ENCODE data around the gene SLC39A2. TPM values are rescaled to one million over a fixed set of nuclear protein-coding genes. Genes with fewer than 3 reads are reported as not detected.

The SLC39A2 gene
- total and polyA plus RNA-seq, 9 of the 15 experiments (the other 6 are each of a cell fraction or from before 2014, with no cell fraction given): 0.06 to 0.09 TPM; not detected in 7

DNA sequence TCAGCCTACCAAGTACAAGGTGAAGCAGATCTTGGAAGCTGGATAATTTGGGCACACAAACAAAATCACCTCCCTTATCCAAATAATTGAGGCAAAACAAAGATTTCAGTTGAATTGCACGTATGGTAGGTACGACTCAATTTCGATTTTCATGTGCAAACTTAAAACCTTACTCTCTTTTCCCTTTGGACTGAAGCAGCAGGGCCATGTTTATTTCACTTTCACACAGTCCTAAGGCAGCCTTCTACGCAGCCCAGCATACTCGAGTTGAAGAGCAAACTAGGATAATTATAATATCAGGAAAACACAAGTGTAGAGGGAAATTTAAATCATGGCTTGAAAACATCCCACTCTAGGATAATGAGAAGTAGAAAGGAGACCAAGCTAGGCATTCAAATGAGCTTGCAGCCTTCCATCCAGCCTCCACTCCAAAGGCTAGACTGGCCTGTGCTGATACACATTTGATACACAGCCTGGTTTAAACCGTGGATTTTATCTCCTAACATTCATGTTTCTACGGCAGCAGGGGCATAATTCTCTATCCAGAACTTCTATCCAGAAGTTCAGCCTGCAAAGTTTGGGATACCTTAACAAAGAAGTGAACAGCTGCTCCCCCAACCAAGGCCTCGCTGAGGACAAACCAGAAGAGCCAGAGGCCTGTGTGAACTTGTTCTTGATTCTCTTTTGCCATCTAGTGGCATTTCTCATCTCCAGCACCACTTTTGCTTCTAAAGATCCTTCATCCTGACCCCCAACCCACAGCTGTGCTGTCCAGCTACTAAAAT is 40.7 kb downstream of the SLC39A2 start (continued):
- TF ChIP-seq, protein P1, sequence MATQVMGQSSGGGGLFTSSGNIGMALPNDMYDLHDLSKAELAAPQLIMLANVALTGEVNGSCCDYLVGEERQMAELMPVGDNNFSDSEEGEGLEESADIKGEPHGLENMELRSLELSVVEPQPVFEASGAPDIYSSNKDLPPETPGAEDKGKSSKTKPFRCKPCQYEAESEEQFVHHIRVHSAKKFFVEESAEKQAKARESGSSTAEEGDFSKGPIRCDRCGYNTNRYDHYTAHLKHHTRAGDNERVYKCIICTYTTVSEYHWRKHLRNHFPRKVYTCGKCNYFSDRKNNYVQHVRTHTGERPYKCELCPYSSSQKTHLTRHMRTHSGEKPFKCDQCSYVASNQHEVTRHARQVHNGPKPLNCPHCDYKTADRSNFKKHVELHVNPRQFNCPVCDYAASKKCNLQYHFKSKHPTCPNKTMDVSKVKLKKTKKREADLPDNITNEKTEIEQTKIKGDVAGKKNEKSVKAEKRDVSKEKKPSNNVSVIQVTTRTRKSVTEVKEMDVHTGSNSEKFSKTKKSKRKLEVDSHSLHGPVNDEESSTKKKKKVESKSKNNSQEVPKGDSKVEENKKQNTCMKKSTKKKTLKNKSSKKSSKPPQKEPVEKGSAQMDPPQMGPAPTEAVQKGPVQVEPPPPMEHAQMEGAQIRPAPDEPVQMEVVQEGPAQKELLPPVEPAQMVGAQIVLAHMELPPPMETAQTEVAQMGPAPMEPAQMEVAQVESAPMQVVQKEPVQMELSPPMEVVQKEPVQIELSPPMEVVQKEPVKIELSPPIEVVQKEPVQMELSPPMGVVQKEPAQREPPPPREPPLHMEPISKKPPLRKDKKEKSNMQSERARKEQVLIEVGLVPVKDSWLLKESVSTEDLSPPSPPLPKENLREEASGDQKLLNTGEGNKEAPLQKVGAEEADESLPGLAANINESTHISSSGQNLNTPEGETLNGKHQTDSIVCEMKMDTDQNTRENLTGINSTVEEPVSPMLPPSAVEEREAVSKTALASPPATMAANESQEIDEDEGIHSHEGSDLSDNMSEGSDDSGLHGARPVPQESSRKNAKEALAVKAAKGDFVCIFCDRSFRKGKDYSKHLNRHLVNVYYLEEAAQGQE (IDR thresholded peaks at IDR 0.05; ENCODE audit: borderline replicate concordance): peak; percentile 86
- TF ChIP-seq, protein P1 (CRISPR knock-in tag; IDR thresholded peaks at IDR 0.05; ENCODE audit: low read depth): no peak
- TF ChIP-seq CHD2 (IDR thresholded peaks at IDR 0.05; ENCODE audit: low read depth, low read length) (no peak), SMARCA4 (IDR thresholded peaks at IDR 0.05) (no peak), FOXA3 (CRISPR knock-in tag; conservative IDR thresholded peaks at IDR 0.05 in 1 of 2, IDR thresholded peaks at IDR 0.05 in 1 of 2) (no peak), ARID2 (IDR thresholded peaks at IDR 0.05) (peak; percentile 68; the same call in 1 of the 2 replicates), PCBP1 (IDR thresholded peaks at IDR 0.05; ENCODE audit: low read depth, low read length, poor library complexity, severe bottlenecking) (no peak), MED1 (CRISPR knock-in tag; IDR thresholded peaks at IDR 0.05; ENCODE audit: borderline replicate concordance) (no peak), ZNF12 (CRISPR knock-in tag; IDR thresholded peaks at IDR 0.05) (no peak), CC2D1A (IDR thresholded peaks at IDR 0.05) (0 out of 2 replicates have a peak, but pooled peaks have one; percentile 23), ETS2 (tag; IDR thresholded peaks at IDR 0.05; ENCODE audit: borderline replicate concordance, poor library complexity, severe bottlenecking) (no peak), MIER1 (IDR thresholded peaks at IDR 0.05; ENCODE audit: low read depth) (no peak), SMARCB1 (IDR thresholded peaks at IDR 0.05; ENCODE audit: insufficient read length, low read depth) (no peak), JUND (IDR thresholded peaks at IDR 0.05; ENCODE audit: borderline replicate concordance, low read depth, low read length) (no peak), JUND (tag; IDR thresholded peaks at IDR 0.05; ENCODE audit: borderline replicate concordance, low read depth, low read length) (no peak), STAT5B (CRISPR knock-in tag; IDR thresholded peaks at IDR 0.05) (no peak), ZNF75A (CRISPR knock-in tag; IDR thresholded peaks at IDR 0.05) (no peak)
- TF ChIP-seq, protein P2, sequence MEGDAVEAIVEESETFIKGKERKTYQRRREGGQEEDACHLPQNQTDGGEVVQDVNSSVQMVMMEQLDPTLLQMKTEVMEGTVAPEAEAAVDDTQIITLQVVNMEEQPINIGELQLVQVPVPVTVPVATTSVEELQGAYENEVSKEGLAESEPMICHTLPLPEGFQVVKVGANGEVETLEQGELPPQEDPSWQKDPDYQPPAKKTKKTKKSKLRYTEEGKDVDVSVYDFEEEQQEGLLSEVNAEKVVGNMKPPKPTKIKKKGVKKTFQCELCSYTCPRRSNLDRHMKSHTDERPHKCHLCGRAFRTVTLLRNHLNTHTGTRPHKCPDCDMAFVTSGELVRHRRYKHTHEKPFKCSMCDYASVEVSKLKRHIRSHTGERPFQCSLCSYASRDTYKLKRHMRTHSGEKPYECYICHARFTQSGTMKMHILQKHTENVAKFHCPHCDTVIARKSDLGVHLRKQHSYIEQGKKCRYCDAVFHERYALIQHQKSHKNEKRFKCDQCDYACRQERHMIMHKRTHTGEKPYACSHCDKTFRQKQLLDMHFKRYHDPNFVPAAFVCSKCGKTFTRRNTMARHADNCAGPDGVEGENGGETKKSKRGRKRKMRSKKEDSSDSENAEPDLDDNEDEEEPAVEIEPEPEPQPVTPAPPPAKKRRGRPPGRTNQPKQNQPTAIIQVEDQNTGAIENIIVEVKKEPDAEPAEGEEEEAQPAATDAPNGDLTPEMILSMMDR (IDR thresholded peaks at IDR 0.05 in 2 of 3, conservative IDR thresholded peaks at IDR 0.05 in 1 of 3; ENCODE audit: insufficient read depth in 2 of 3, low read depth in 1 of 3, low read length in 3 of 3): peak; percentile 62 to 84 (median 75)

Measured in K562 (cell line).